Measurements from ENCODE around the gene RIMOC1.

RIMOC1 gene

DNA sequence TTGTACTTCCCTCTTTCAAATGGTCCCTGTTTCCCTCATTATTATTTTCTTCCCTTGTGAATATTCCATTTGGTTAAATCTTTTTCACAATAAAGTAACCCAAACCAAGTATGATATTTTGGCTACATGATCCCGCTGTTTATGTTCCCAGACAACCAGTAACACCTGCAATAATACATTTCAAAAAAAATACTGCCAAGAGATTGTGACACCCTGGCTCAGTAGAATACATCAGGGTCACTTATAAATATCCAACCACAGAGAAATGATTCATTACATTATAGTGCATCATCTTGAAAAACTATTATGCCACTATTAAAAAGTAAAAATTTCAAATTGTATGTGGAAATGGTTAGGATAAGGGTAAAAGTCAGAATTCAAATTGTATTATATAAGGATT lies 26.7 kb upstream of the RIMOC1 start:
- Histone ChIP-seq H2BK12ac (ENCODE audit: low read length) (no peak overlapping the region), H4K91ac (ENCODE audit: low read depth, low read length) (no peak overlapping the region), H3K18ac (ENCODE audit: low read length) (no peak overlapping the region), H2BK5ac (ENCODE audit: low read depth, low read length, poor library complexity) (no peak overlapping the region), H4K8ac (ENCODE audit: low read depth, low read length) (no peak overlapping the region), H3K23ac (ENCODE audit: low read length) (no peak overlapping the region), H3K4me1 (ENCODE audit: control insufficient read depth in 1 of 2, insufficient read depth in 2 of 2, low read length in 2 of 2) (no peaks in the 10 kb centered on the region), H3K79me2 (ENCODE audit: control insufficient read depth, insufficient read depth, low read length, poor library complexity) (no peaks in the 10 kb centered on the region), H3K4ac (ENCODE audit: low read depth, low read length) (no peak overlapping the region), H3K4me3 (ENCODE audit: low read depth, low read length) (no peak overlapping the region), H3K27ac (ENCODE audit: low read depth, low read length) (no peak overlapping the region), H2BK120ac (ENCODE audit: insufficient read depth, low read length, poor library complexity) (no peak overlapping the region), H4K12ac (ENCODE audit: low read depth, low read length) (no peak overlapping the region), H3K36me3 (ENCODE audit: control insufficient read depth in 1 of 2, insufficient read depth in 2 of 2, low read length in 2 of 2) (no peaks in the 10 kb centered on the region), H3K9me3 (ENCODE audit: insufficient read depth, low read depth, low read length) (no peaks in the 10 kb centered on the region), H2AFZ (ENCODE audit: insufficient read depth, low read length, poor library complexity) (no peak overlapping the region), H3K4me2 (ENCODE audit: low read length) (no peak overlapping the region), H2AK5ac (ENCODE audit: low read length) (no peak overlapping the region), H3K27me3 (ENCODE audit: insufficient read depth, low read length) (no peaks in the 10 kb centered on the region), H3K79me1 (ENCODE audit: low read length) (no peaks in the 10 kb centered on the region), H3K14ac (ENCODE audit: low read length) (no peak overlapping the region), H3K9ac (ENCODE audit: low read length) (no peak overlapping the region)
- WGBS (ENCODE audit: extremely low coverage, insufficient coverage, insufficient read length) = no CpG with 5 or more reads among the region's 1 CpG
- DNase-seq = no peak

GRCh38 chr5:41878173-41878572 lies 26.0 kb upstream of the RIMOC1 start:
- no peak overlapping the region for H3K4me3 ChIP-seq (ENCODE audit: low read depth, low read length)
- H4K8ac ChIP-seq (ENCODE audit: low read depth, low read length) = no peak overlapping the region
- no peaks in the 10 kb centered on the region for H3K27me3 ChIP-seq (ENCODE audit: insufficient read depth, low read length)
- H2BK5ac ChIP-seq (ENCODE audit: low read depth, low read length, poor library complexity) = no peak overlapping the region
- no peak overlapping the region for H3K14ac ChIP-seq (ENCODE audit: low read length)
- no peak overlapping the region for H2AFZ ChIP-seq (ENCODE audit: insufficient read depth, low read length, poor library complexity)
- H3K4me1 ChIP-seq (ENCODE audit: control insufficient read depth in 1 of 2, insufficient read depth in 2 of 2, low read length in 2 of 2) = no peaks in the 10 kb centered on the region
- H2BK12ac ChIP-seq (ENCODE audit: low read length) = no peak overlapping the region
- no peak overlapping the region for H2AK5ac ChIP-seq (ENCODE audit: low read length)
- H3K4ac ChIP-seq (ENCODE audit: low read depth, low read length) = no peak overlapping the region
- H4K91ac ChIP-seq (ENCODE audit: low read depth, low read length) = no peak overlapping the region
- H3K79me1 ChIP-seq (ENCODE audit: low read length) = no peaks in the 10 kb centered on the region
- no peak overlapping the region for H2BK120ac ChIP-seq (ENCODE audit: insufficient read depth, low read length, poor library complexity)
- no peak overlapping the region for H3K27ac ChIP-seq (ENCODE audit: low read depth, low read length)
- no peaks in the 10 kb centered on the region for H3K36me3 ChIP-seq (ENCODE audit: control insufficient read depth in 1 of 2, insufficient read depth in 2 of 2, low read length in 2 of 2)
- no peak overlapping the region for H3K4me2 ChIP-seq (ENCODE audit: low read length)
- no peak overlapping the region for H3K9ac ChIP-seq (ENCODE audit: low read length)
- no peak overlapping the region for H3K18ac ChIP-seq (ENCODE audit: low read length)
- no peaks in the 10 kb centered on the region for H3K79me2 ChIP-seq (ENCODE audit: control insufficient read depth, insufficient read depth, low read length, poor library complexity)
- no peak for DNase-seq
- no peak overlapping the region for H3K23ac ChIP-seq (ENCODE audit: low read length)
- H4K12ac ChIP-seq (ENCODE audit: low read depth, low read length) = no peak overlapping the region
- no CpG with 5 or more reads among the region's 2 CpGs for WGBS (ENCODE audit: extremely low coverage, insufficient coverage, insufficient read length)
- H3K9me3 ChIP-seq (ENCODE audit: insufficient read depth, low read depth, low read length) = no peaks in the 10 kb centered on the region

DNA sequence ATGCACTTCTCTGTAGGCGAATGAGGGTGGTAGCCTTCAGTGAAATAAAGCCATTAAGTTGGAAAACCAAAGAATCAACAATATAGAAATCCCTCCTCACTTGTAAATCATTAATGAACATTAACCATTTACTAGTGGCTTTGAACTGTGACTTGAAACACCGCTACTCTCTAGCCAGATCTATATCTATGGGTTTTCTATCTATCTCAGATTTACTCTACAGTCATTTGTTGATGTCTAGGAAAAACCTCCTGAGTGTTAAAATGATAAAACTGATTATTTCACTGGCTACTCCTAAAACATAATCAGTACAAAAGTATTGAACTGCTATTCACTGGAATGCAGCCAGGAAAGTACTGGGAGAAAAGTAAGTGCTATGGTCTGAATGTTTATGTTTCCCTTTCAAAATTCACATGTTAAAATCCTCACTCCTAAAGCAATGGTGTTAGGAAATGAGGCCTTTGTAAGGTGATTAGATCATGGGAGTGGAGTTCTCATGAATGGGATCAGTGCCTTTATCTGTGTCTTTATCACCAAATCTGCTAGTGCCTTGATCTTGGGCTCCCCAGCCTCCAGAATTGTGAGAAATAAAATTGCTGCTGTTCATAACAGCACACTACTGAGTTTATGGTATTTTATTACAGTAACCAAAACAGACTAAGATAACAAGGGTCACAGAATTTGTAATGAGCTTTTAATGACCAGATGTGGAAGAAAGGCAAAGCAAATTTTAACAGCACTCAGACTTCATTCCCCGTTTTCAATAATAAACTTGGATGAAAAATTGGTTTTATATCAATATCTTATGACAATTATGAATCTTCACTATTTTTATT lies 25.3 kb upstream of the RIMOC1 start:
- no peak overlapping the region for H2AK5ac ChIP-seq (ENCODE audit: low read length)
- WGBS (ENCODE audit: extremely low coverage, insufficient coverage, insufficient read length) = no CpG with 5 or more reads among the region's 3 CpGs
- H3K23ac ChIP-seq (ENCODE audit: low read length) = no peak overlapping the region
- H4K12ac ChIP-seq (ENCODE audit: low read depth, low read length) = no peak overlapping the region
- no peak overlapping the region for H2BK5ac ChIP-seq (ENCODE audit: low read depth, low read length, poor library complexity)
- no peak overlapping the region for H2AFZ ChIP-seq (ENCODE audit: insufficient read depth, low read length, poor library complexity)
- H3K4me1 ChIP-seq (ENCODE audit: control insufficient read depth in 1 of 2, insufficient read depth in 2 of 2, low read length in 2 of 2) = no peaks in the 10 kb centered on the region
- H3K18ac ChIP-seq (ENCODE audit: low read length) = no peak overlapping the region
- no peak overlapping the region for H3K14ac ChIP-seq (ENCODE audit: low read length)
- no peak overlapping the region for H2BK120ac ChIP-seq (ENCODE audit: insufficient read depth, low read length, poor library complexity)
- H2BK12ac ChIP-seq (ENCODE audit: low read length) = no peak overlapping the region
- DNase-seq = no peak
- no peak overlapping the region for H4K8ac ChIP-seq (ENCODE audit: low read depth, low read length)
- no peak overlapping the region for H3K4me2 ChIP-seq (ENCODE audit: low read length)
- no peaks in the 10 kb centered on the region for H3K36me3 ChIP-seq (ENCODE audit: control insufficient read depth in 1 of 2, insufficient read depth in 2 of 2, low read length in 2 of 2)
- H3K4me3 ChIP-seq (ENCODE audit: low read depth, low read length) = no peak overlapping the region
- no peak overlapping the region for H4K91ac ChIP-seq (ENCODE audit: low read depth, low read length)
- H3K9ac ChIP-seq (ENCODE audit: low read length) = no peak overlapping the region
- H3K27me3 ChIP-seq (ENCODE audit: insufficient read depth, low read length) = no peaks in the 10 kb centered on the region
- no peak overlapping the region for H3K4ac ChIP-seq (ENCODE audit: low read depth, low read length)
- no peaks in the 10 kb centered on the region for H3K9me3 ChIP-seq (ENCODE audit: insufficient read depth, low read depth, low read length)
- no peak overlapping the region for H3K27ac ChIP-seq (ENCODE audit: low read depth, low read length)
- H3K79me2 ChIP-seq (ENCODE audit: control insufficient read depth, insufficient read depth, low read length, poor library complexity) = no peaks in the 10 kb centered on the region
- H3K79me1 ChIP-seq (ENCODE audit: low read length) = no peaks in the 10 kb centered on the region

DNA sequence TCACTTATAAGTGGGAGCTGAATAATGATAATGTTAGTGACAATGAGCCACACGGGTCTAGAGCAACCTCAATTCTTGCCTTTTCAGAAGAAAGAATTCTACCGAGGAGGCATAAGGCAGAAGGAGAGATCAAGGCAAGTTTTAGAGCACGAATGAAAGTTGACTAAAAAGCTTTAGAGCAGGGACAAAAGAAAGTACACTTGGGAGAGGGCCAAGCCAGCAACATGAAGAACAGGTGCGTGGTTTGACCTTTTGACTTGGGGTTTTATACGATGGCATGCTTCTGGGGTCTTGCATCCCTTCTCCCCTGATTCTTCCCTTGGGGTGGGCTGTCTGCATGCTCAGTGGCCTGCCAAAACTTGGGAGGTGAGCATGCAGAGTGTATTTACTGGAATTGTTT lies 21.4 kb upstream of the RIMOC1 start:
- Histone ChIP-seq H2BK5ac (ENCODE audit: low read depth, low read length, poor library complexity) (no peak overlapping the region), H3K79me1 (ENCODE audit: low read length) (no peaks in the 10 kb centered on the region), H4K91ac (ENCODE audit: low read depth, low read length) (no peak overlapping the region), H3K4me2 (ENCODE audit: low read length) (no peak overlapping the region), H3K14ac (ENCODE audit: low read length) (no peak overlapping the region), H3K79me2 (ENCODE audit: control insufficient read depth, insufficient read depth, low read length, poor library complexity) (no peaks in the 10 kb centered on the region), H3K4me1 (ENCODE audit: control insufficient read depth in 1 of 2, insufficient read depth in 2 of 2, low read length in 2 of 2) (no peaks in the 10 kb centered on the region), H3K23ac (ENCODE audit: low read length) (no peak overlapping the region), H2AK5ac (ENCODE audit: low read length) (no peak overlapping the region), H3K18ac (ENCODE audit: low read length) (no peak overlapping the region), H3K4ac (ENCODE audit: low read depth, low read length) (no peak overlapping the region), H4K12ac (ENCODE audit: low read depth, low read length) (no peak overlapping the region), H3K4me3 (ENCODE audit: low read depth, low read length) (no peak overlapping the region), H2AFZ (ENCODE audit: insufficient read depth, low read length, poor library complexity) (no peak overlapping the region), H3K9ac (ENCODE audit: low read length) (no peak overlapping the region), H2BK120ac (ENCODE audit: insufficient read depth, low read length, poor library complexity) (no peak overlapping the region), H3K36me3 (ENCODE audit: control insufficient read depth in 1 of 2, insufficient read depth in 2 of 2, low read length in 2 of 2) (no peaks in the 10 kb centered on the region), H3K27ac (ENCODE audit: low read depth, low read length) (no peak overlapping the region), H4K8ac (ENCODE audit: low read depth, low read length) (no peak overlapping the region), H3K27me3 (ENCODE audit: insufficient read depth, low read length) (no peaks in the 10 kb centered on the region), H3K9me3 (ENCODE audit: insufficient read depth, low read depth, low read length) (no peaks in the 10 kb centered on the region), H2BK12ac (ENCODE audit: low read length) (no peak overlapping the region)
- no peak for DNase-seq
- WGBS (ENCODE audit: extremely low coverage, insufficient coverage, insufficient read length) = no CpG with 5 or more reads among the region's 5 CpGs
